SH-SY5Y (cell line): Measurements from ENCODE around the gene ALOX12.

Source experiments
- GATA2 ChIP-seq: IDR thresholded peaks from 2 replicates; pipeline ENCODE4 v1.6.1; 2011; ENCODE audit warnings: mild to moderate bottlenecking, low read depth, low read length
- GATA3 ChIP-seq: IDR thresholded peaks from 2 replicates; pipeline ENCODE4 v1.6.1; 2011; ENCODE audit warnings: low read depth, mild to moderate bottlenecking, low read length, moderate library complexity

- TF ChIP-seq GATA2 = no peak
- TF ChIP-seq GATA3 = no peak
Measured at GRCh38 chr17:6994118-6994598, 1.7 kb upstream of the ALOX12 start.
